Inferior parietal cortex (tissue), 1 donor: ENCODE measurements around the gene MOB1B.
"Not testable (repeated sequence)": the region's sequence is repeated elsewhere in the genome, so short reads cannot be mapped to it uniquely, and the experiment has no call there.

Source experiments
- DNase-seq: peaks from one replicate; pipeline ENCODE4 v3.0.0-alpha.2; 2016; ENCODE audit errors: extremely low spot score

MOB1B gene

GRCh38 chr4:71008196-71008595 is 106.0 kb downstream of the MOB1B start:
- DNase-seq = no peak

DNA sequence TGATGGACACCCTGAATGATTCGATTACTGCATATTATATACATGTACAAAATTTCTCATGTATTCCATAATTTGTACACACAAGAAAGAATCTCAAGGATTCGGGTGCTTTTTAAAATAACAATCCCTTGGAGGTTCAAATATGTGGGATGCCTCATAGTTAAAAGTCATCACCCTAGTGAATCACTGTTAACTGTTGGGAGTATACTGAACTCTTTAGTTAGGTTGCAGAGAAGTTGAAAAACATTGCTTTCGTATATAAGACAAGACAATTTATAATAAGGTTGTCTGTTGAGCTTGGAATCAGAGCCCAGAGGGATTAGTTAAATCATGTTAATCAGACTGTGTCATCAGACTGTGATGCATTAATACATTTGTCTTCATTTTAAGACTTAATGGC is 106.9 kb downstream of the MOB1B start:
- DNase-seq = no peak

DNA sequence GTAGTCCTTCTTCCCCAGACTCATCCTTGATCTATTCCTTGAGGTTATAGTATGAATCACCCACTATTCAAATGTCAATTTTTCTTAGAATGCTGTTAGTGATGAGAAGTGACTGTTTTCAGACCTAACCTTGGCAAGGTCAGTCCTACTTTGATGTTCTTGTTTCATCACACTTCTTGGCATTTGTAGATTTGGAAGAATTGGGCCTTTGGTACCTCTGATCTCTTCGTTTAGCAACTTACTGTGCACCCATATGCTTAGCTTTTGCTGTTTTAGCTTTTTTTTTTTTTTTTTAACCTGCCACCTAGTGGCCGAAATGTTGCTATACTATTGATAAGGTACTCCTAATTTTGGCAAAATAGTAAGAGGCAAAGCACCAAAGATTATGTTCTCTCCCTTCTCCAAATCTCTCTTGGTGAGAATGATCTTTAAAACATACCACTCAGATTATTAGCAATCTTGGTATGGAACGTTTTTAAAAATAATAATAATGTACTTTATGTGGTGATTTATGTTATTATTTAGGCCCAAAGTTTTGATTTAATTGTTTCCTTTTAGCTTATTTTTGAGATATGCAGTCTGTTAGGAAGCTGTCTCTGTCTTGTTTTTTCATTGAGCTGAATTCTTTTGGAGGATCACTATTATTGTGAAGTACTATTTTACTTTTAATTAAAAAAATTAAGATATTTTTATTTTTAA is 107.9 kb downstream of the MOB1B start:
- peak; percentile 72 for DNase-seq

GRCh38 chr4:71011451-71011850 is 109.3 kb downstream of the MOB1B start:
- DNase-seq = no peak

DNA sequence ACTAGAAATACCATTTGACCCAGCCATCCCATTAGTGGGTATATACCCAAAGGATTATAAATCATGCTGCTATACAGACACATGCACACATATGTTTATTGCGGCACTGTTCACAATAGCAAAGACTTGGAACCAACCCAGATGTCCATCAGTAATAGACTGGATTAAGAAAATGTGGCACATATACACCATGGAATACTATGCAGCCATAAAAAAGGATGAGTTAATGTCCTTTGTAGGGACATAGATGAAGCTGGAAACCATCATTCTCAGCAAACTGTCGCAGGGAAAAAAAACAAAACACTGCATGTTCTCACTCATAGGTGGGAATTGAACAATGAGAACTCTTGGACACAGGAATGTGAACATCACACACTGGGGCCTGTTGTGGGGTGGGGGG is 115.2 kb downstream of the MOB1B start:
- DNase-seq = not testable (repeated sequence)

GRCh38 chr4:71020611-71021010 is 118.4 kb downstream of the MOB1B start:
- no peak for DNase-seq

- DNase-seq = no peak
Measured at GRCh38 chr4:71025654-71026053, 123.5 kb downstream of the MOB1B start.

GRCh38 chr4:71026086-71026485 is 123.9 kb downstream of the MOB1B start:
- DNase-seq = peak; percentile 57

DNA sequence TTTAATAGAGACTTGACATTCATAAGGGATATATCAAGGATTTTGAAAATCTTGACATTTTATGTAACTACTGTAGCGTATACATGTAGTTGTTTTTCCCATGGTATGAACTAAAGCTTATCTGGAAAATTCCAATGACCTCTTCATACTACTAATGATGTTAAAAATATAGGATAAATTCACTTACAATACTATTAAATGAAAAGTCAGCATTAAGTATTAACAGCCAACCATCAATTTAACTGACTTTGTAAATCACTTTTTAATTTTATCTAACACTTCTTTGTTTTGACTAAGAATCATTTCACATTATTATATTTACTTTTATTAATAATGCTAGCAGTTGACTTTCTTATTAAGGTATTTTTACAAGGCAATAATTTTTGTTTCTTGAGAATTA is 125.4 kb downstream of the MOB1B start:
- no peak for DNase-seq

- DNase-seq = no peak
Measured at GRCh38 chr4:71029504-71029903, 127.3 kb downstream of the MOB1B start.

GRCh38 chr4:71032106-71032505 is 129.9 kb downstream of the MOB1B start:
- DNase-seq = not testable (repeated sequence)
